ENCODE measurements around the gene IL1RAPL1.

DNA sequence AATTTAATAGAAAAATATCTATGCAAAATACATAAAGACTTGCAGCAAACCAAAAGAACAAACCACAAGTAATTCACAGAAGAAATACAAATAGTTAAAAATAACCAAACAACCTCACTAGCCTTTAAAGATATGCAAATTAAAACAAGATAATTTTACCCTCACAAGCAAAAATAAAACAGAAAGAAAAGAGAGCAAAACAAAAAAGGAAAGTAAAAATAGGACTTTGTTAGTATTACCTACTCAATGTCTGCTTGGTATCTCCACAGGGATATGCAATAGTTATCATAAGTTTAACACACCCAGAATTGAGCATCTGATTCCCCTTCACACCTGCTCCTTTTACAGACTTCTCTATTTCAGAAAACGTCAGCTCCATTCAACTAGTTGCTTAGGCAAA, 890.6 kb downstream of the IL1RAPL1 start:
- TF ChIP-seq, protein P1, sequence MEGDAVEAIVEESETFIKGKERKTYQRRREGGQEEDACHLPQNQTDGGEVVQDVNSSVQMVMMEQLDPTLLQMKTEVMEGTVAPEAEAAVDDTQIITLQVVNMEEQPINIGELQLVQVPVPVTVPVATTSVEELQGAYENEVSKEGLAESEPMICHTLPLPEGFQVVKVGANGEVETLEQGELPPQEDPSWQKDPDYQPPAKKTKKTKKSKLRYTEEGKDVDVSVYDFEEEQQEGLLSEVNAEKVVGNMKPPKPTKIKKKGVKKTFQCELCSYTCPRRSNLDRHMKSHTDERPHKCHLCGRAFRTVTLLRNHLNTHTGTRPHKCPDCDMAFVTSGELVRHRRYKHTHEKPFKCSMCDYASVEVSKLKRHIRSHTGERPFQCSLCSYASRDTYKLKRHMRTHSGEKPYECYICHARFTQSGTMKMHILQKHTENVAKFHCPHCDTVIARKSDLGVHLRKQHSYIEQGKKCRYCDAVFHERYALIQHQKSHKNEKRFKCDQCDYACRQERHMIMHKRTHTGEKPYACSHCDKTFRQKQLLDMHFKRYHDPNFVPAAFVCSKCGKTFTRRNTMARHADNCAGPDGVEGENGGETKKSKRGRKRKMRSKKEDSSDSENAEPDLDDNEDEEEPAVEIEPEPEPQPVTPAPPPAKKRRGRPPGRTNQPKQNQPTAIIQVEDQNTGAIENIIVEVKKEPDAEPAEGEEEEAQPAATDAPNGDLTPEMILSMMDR (conservative IDR thresholded peaks at IDR 0.05 in 1 of 2, IDR thresholded peaks at IDR 0.05 in 1 of 2; ENCODE audit: low read depth in 1 of 2, low read length in 2 of 2) = no peak
- no peak for TF ChIP-seq EZH2 (IDR thresholded peaks at IDR 0.05; ENCODE audit: low read length, missing control alignments)

All from fibroblast of lung (primary cell).